ENCODE data around the gene DDX39B. TPM values are rescaled to one million over a fixed set of nuclear protein-coding genes. Genes with fewer than 3 reads are reported as not detected.
"Not testable (repeated sequence)": the region's sequence is repeated elsewhere in the genome, so short reads cannot be mapped to it uniquely, and the experiment has no call there.

DDX39B gene
- 299 TPM for total RNA-seq (2013)
- polyA plus RNA-seq, result 1,000 to 10,000 TPM in 1 of 3 donors, 10 to 100 TPM in 2; 64.1 to 1,059 (median 67.8) TPM
- polyA minus RNA-seq, result 144 and 220 TPM in 2 replicates
- 26.9 to 164 (median 81.3) reads per million in 11 experiments for total RNA-seq

GRCh38 chr6:31541658-31542521 lies at the start of gene DDX39B:
TSS of gene DDX39B (minus strand) at chr6:31542003. CDS start at chr6:31540532, 1,471 bp downstream.
- under 1% methylated on average over 34 of the region's 43 CpGs for WGBS (ENCODE audit: insufficient coverage)
- H3K4me1 ChIP-seq (ENCODE audit: control insufficient read depth in 1 of 2, insufficient read depth in 2 of 2, low read length in 2 of 2), result peaks cover 34 to 45% of the 10 kb centered on the region in 2 donors
- peak within 1 kb of the TSS; percentile 96 to 97 for H3K27ac ChIP-seq (ENCODE audit: low read depth in 1 of 2, low read length in 2 of 2)
- peak within 1 kb of the TSS; percentile 90 for H3K9ac ChIP-seq (ENCODE audit: insufficient read depth, low read length, poor library complexity, severe bottlenecking)
- H3K4me3 ChIP-seq (replicated peaks in 1 of 3; ENCODE audit: low read depth in 2 of 3, low read length in 3 of 3), result peak within 1 kb of the TSS; percentile 63 to 95 (median 85)
- H3K36me3 Mint-ChIP-seq, result peaks cover 30 to 36% of the 10 kb centered on the region in 2 donors
- peak; percentile 96 to 98 (median 97) for DNase-seq
- no peaks in the 10 kb centered on the region for H3K27me3 ChIP-seq (ENCODE audit: control insufficient read depth in 2 of 2, insufficient read depth in 2 of 2, low read length in 2 of 2)
- H3K27me3 Mint-ChIP-seq (ENCODE audit: low read depth in 3 of 3), result no peaks in the 10 kb centered on the region
- TF ChIP-seq, protein P1, sequence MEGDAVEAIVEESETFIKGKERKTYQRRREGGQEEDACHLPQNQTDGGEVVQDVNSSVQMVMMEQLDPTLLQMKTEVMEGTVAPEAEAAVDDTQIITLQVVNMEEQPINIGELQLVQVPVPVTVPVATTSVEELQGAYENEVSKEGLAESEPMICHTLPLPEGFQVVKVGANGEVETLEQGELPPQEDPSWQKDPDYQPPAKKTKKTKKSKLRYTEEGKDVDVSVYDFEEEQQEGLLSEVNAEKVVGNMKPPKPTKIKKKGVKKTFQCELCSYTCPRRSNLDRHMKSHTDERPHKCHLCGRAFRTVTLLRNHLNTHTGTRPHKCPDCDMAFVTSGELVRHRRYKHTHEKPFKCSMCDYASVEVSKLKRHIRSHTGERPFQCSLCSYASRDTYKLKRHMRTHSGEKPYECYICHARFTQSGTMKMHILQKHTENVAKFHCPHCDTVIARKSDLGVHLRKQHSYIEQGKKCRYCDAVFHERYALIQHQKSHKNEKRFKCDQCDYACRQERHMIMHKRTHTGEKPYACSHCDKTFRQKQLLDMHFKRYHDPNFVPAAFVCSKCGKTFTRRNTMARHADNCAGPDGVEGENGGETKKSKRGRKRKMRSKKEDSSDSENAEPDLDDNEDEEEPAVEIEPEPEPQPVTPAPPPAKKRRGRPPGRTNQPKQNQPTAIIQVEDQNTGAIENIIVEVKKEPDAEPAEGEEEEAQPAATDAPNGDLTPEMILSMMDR (IDR thresholded peaks at IDR 0.05), result no peak
- peak within 1 kb of the TSS; percentile 97 for H3K4me2 ChIP-seq (replicated peaks; ENCODE audit: extremely low read depth, low read length, poor library complexity, severe bottlenecking)
- peak within 1 kb of the TSS; percentile 86 for H2AFZ ChIP-seq (ENCODE audit: insufficient read depth, low read depth, low read length, poor library complexity, severe bottlenecking)
- H4K20me1 ChIP-seq (ENCODE audit: insufficient read depth, low read length), result peaks cover 42% of the 10 kb centered on the region
- peak within 1 kb of the TSS; percentile 98 to 100 (median 99) for H3K27ac Mint-ChIP-seq
- peaks cover 33 to 35% of the 10 kb centered on the region in 2 donors for H3K36me3 ChIP-seq (replicated peaks in 1 of 2; ENCODE audit: control insufficient read depth in 1 of 2, insufficient read depth in 2 of 2, low read length in 2 of 2)
- H3K9me3 Mint-ChIP-seq, result peaks cover 0 to 2% (median 0%) of the 10 kb centered on the region in 7 donors
- H3K9me3 ChIP-seq (replicated peaks in 1 of 2; ENCODE audit: control insufficient read depth in 1 of 2, insufficient read depth in 1 of 2, low read length in 2 of 2), result no peaks in the 10 kb centered on the region
- H3K79me2 ChIP-seq (ENCODE audit: insufficient read depth, low read length), result peaks cover 65% of the 10 kb centered on the region
- H3K4me3 Mint-ChIP-seq, result peak within 1 kb of the TSS; percentile 95 to 96
- peaks cover 40% of the 10 kb centered on the region for H3K4me1 Mint-ChIP-seq
- intact Hi-C loops (cut with micrococcal nuclease), result loop anchor here (5.0 to 10.0 kb wide), 7 partner anchors 45 to 413 kb away; partner anchors contain the start of genes MICB (in 2 of the 2), CLIC1 (in 1 of the 2), CSNK2B (in 1 of the 2) and LY6G5B (in 1 of the 2)

- H3K4me3 Mint-ChIP-seq; H3K27ac ChIP-seq (ENCODE audit: low read depth in 1 of 2, low read length in 2 of 2); H3K27me3 Mint-ChIP-seq (ENCODE audit: low read depth in 3 of 3); H3K9me3 Mint-ChIP-seq; H3K9ac ChIP-seq (ENCODE audit: insufficient read depth, low read length, poor library complexity, severe bottlenecking); intact Hi-C loops (cut with micrococcal nuclease); H3K27me3 ChIP-seq (ENCODE audit: control insufficient read depth in 2 of 2, insufficient read depth in 2 of 2, low read length in 2 of 2); H2AFZ ChIP-seq (ENCODE audit: insufficient read depth, low read depth, low read length, poor library complexity, severe bottlenecking); H3K9me3 ChIP-seq (replicated peaks in 1 of 2; ENCODE audit: control insufficient read depth in 1 of 2, insufficient read depth in 1 of 2, low read length in 2 of 2); H3K4me3 ChIP-seq (replicated peaks in 1 of 3; ENCODE audit: low read depth in 2 of 3, low read length in 3 of 3); H3K4me2 ChIP-seq (replicated peaks; ENCODE audit: extremely low read depth, low read length, poor library complexity, severe bottlenecking); DNase-seq: not testable (repeated sequence)
- Histone ChIP-seq H3K36me3 (replicated peaks in 1 of 2; ENCODE audit: control insufficient read depth in 1 of 2, insufficient read depth in 2 of 2, low read length in 2 of 2) (peaks cover 12 to 23% of the 10 kb centered on the region in 2 donors), H3K79me2 (ENCODE audit: insufficient read depth, low read length) (peaks cover 36% of the 10 kb centered on the region), H3K4me1 (ENCODE audit: control insufficient read depth in 1 of 2, insufficient read depth in 2 of 2, low read length in 2 of 2) (peaks cover 36 to 61% of the 10 kb centered on the region in 2 donors), H4K20me1 (ENCODE audit: insufficient read depth, low read length) (peaks cover 34% of the 10 kb centered on the region)
- WGBS (ENCODE audit: insufficient coverage), result 80% methylated on average over 4 of the region's 5 CpGs
- Mint-ChIP-seq H3K27ac (peak overlapping the region in 4 of 7 donors; percentile 37 to 79 (median 55)), H3K36me3 (peaks cover 32% of the 10 kb centered on the region in 2 donors), H3K4me1 (peaks cover 62% of the 10 kb centered on the region)
These were observed 48.9 kb upstream of the DDX39B start for GRCh38 chr6:31590691-31591090.

Data from CD14-positive monocyte (primary cell).